GM21367 (cell line): Measurements from ENCODE around the gene SERPINI2.
"Not testable (repeated sequence)": the region's sequence is repeated elsewhere in the genome, so short reads cannot be mapped to it uniquely, and the experiment has no call there.

Experiments used
- ATAC-seq: cut with Tn5 transposase; IDR thresholded peaks from one replicate; pipeline ENCODE4 v1.9.1; 2021; ENCODE audit not compliant: unreplicated experiment

The SERPINI2 gene

GRCh38 chr3:167450675-167451074 is 23.2 kb downstream of the SERPINI2 start:
- no peak for ATAC-seq

- peak; percentile 72 for ATAC-seq
Measured at GRCh38 chr3:167450195-167450594, 23.6 kb downstream of the SERPINI2 start.

- ATAC-seq, result no peak
Measured at GRCh38 chr3:167445491-167445890, 28.4 kb downstream of the SERPINI2 start.

- no peak for ATAC-seq
Measured at GRCh38 chr3:167441256-167441655, 32.6 kb downstream of the SERPINI2 start.

GRCh38 chr3:167437428-167438139 is 36.3 kb downstream of the SERPINI2 start:
- ATAC-seq, result no peak

- ATAC-seq, result not testable (repeated sequence)
Measured at GRCh38 chr3:167426962-167427361, 46.9 kb downstream of the SERPINI2 start.

GRCh38 chr3:167422396-167422795 is 51.4 kb downstream of the SERPINI2 start:
- not testable (repeated sequence) for ATAC-seq

- ATAC-seq, result no peak
Measured at GRCh38 chr3:167409611-167410010, 64.2 kb downstream of the SERPINI2 start.

GRCh38 chr3:167406876-167407492 is 66.9 kb downstream of the SERPINI2 start:
- ATAC-seq, result no peak

GRCh38 chr3:167397826-167398225 is 76.0 kb downstream of the SERPINI2 start:
- ATAC-seq, result no peak

- no peak for ATAC-seq
Measured at GRCh38 chr3:167396075-167396474, 77.8 kb downstream of the SERPINI2 start.

- no peak for ATAC-seq
Measured at GRCh38 chr3:167394003-167394402, 79.8 kb downstream of the SERPINI2 start.
